ENCODE measurements around the gene SYNDIG1L. TPM values are rescaled to one million over a fixed set of nuclear protein-coding genes. Genes with fewer than 3 reads are reported as not detected.

SYNDIG1L gene
- total RNA-seq, 4 donors from 2014 or later = 0.14 to 0.30 TPM; not detected in 2

- intact Hi-C loops (cut with DNase I; ENCODE audit: low total_unique reads) = no loop called here
- H3K27me3 ChIP-seq = no peaks in the 10 kb centered on the region
- H3K4me1 ChIP-seq = no peaks in the 10 kb centered on the region
- H3K36me3 ChIP-seq = no peaks in the 10 kb centered on the region
- no peak overlapping the region for H3K27ac ChIP-seq
- H3K4me3 ChIP-seq = no peak overlapping the region
- H3K9me3 ChIP-seq = no peaks in the 10 kb centered on the region
- no peak for DNase-seq
- no peak for TF ChIP-seq CTCF (IDR thresholded peaks at IDR 0.05)
- no peak for TF ChIP-seq POLR2A (IDR thresholded peaks at IDR 0.05)
Measured at GRCh38 chr14:74434294-74434693, 8.3 kb upstream of the SYNDIG1L start.

- Histone ChIP-seq H3K36me3 (no peaks in the 10 kb centered on the region), H3K27ac (no peak overlapping the region), H3K4me1 (no peaks in the 10 kb centered on the region), H3K27me3 (no peaks in the 10 kb centered on the region), H3K4me3 (no peak overlapping the region), H3K9me3 (no peaks in the 10 kb centered on the region)
- intact Hi-C loops (cut with DNase I; ENCODE audit: low total_unique reads) = no loop called here
- TF ChIP-seq POLR2A (IDR thresholded peaks at IDR 0.05) = no peak
- no peak for TF ChIP-seq CTCF (IDR thresholded peaks at IDR 0.05)
- DNase-seq = no peak
Measured at GRCh38 chr14:74429991-74430390, 4.0 kb upstream of the SYNDIG1L start.

- TF ChIP-seq CTCF (IDR thresholded peaks at IDR 0.05) = no peak
- TF ChIP-seq POLR2A (IDR thresholded peaks at IDR 0.05) = no peak
- Histone ChIP-seq H3K9me3 (no peaks in the 10 kb centered on the region), H3K36me3 (no peaks in the 10 kb centered on the region), H3K27ac (no peak overlapping the region), H3K27me3 (no peaks in the 10 kb centered on the region), H3K4me1 (no peaks in the 10 kb centered on the region), H3K4me3 (no peak overlapping the region)
- no peak for DNase-seq
- intact Hi-C loops (cut with DNase I; ENCODE audit: low total_unique reads) = no loop called here
Measured at GRCh38 chr14:74429221-74429691, 3.2 kb upstream of the SYNDIG1L start.

- DNase-seq = no peak
- intact Hi-C loops (cut with DNase I; ENCODE audit: low total_unique reads) = no loop called here
Measured at GRCh38 chr14:74427651-74428050, 1.6 kb upstream of the SYNDIG1L start.

More at GRCh38 chr14:74427651-74428050, 1.6 kb upstream of the SYNDIG1L start:
- no peak for TF ChIP-seq POLR2A (IDR thresholded peaks at IDR 0.05)
- TF ChIP-seq CTCF (IDR thresholded peaks at IDR 0.05) = no peak
- Histone ChIP-seq H3K4me1 (no peaks in the 10 kb centered on the region), H3K27me3 (no peaks in the 10 kb centered on the region), H3K9me3 (no peaks in the 10 kb centered on the region), H3K27ac (no peak overlapping the region), H3K4me3 (no peak overlapping the region), H3K36me3 (no peaks in the 10 kb centered on the region)
